Keratinocyte (primary cell): ENCODE measurements around the gene CXCL14.

Experiments
- CTCF ChIP-seq, 3 experiments: IDR thresholded peaks in 1 of 3; conservative IDR thresholded peaks in 1 of 3; optimal IDR thresholded peaks in 1 of 3; 2 replicates in 2 of 3; 3 replicates in 1 of 3; pipeline versions ENCODE3 to v1.5.1; 2011; ENCODE audit warnings: low read length in 3 of 3, mild to moderate bottlenecking in 3 of 3, moderate library complexity in 2 of 3, control low read depth in 1 of 3, inconsistent platforms in 1 of 3; ENCODE audit not compliant: insufficient read depth in 2 of 3; ENCODE audit errors: extremely low read depth in 1 of 3
- EZH2 ChIP-seq: IDR thresholded peaks from one replicate; pipeline ENCODE4 v1.6.1; 2012; ENCODE audit warnings: inconsistent platforms, mild to moderate bottlenecking, low read length, moderate library complexity

DNA sequence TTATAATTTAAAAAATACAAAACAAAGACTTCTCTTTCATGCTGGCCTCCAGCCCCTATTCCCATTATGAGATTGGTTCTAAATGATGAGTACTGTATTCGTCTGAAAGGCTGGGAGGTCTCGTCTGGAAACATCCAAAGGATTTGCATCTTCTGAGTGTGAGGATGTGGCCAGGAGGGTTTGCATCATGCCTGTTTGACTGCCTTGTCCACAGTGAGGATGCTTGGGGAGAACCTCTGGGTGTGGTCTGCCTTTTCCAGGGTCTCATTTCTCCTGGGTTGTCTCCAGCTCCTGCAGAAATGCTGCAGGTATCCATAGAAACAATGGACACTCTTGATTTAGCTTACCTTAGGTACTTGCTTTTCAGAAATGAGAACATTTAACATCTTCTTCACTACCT is 26.4 kb upstream of the CXCL14 start:
- no peak for TF ChIP-seq CTCF (optimal IDR thresholded peaks at IDR 0.05 in 1 of 3, IDR thresholded peaks at IDR 0.05 in 1 of 3, conservative IDR thresholded peaks at IDR 0.05 in 1 of 3; ENCODE audit: extremely low read depth in 1 of 3, insufficient read depth in 2 of 3, low read length in 3 of 3)
- TF ChIP-seq EZH2 = no peak
